HepG2 (cell line): ENCODE measurements around the gene LRRC27. TPM values are rescaled to one million over a fixed set of nuclear protein-coding genes. Genes with fewer than 3 reads are reported as not detected.

Source experiments
- ATAC-seq: fragments of 200-7000 bp; cut with Tn5 transposase; 3 replicates; pipeline ENCODE4 v1.9.1; 2020; ENCODE audit warnings: mild to moderate bottlenecking, moderate library complexity
- BruUV-seq: library from RNA; stranded (reverse); fragments of 400-500 nt; replicated peaks from 2 replicates; lab custom pipeline; 2021; lab: Mats Ljungman, UMichigan
- CTCF ChIA-PET: fragments of 300-600 bp; formaldehyde crosslinking; extraction: SDS; loops from one replicate; lab custom pipeline; 2021; ENCODE audit warnings: low total read pairs, inconsistent platforms, low intra/inter-chr PET ratio; lab: Yijun Ruan, JAX
- POLR2A ChIA-PET: fragments of 350-600 bp; sonication (Branson Sonifier 250); formaldehyde crosslinking; loops from one replicate; lab custom pipeline; 2020; ENCODE audit warnings: antibody characterized with exemption, inconsistent platforms; lab: Yijun Ruan, JAX
- DNase-seq: peaks from one replicate; pipeline ENCODE4 v3.0.0-alpha.2; 2015; ENCODE audit warnings: low spot score
- FAIRE-seq: peaks from 3 replicates; lab custom pipeline; 2011; peaks lifted over from hg19 to GRCh38; lab: Jason Lieb, UNC
- H2AFZ ChIP-seq: one replicate; pipeline ENCODE4 v1.6.1; 2011; ENCODE audit warnings: low read length, inconsistent platforms
- H3K27ac ChIP-seq: fragments of 300-600 bp; 3 replicates; pipeline ENCODE4 v1.8.0; 2011; ENCODE audit warnings: mixed run types, mild to moderate bottlenecking, mixed read lengths, low read length, inconsistent platforms; ENCODE audit not compliant: insufficient read depth; ENCODE audit errors: extremely low read length
- H3K27me3 ChIP-seq, 2 experiments: fragments of 200-600 bp in 1 of 2; 2 replicates in 1 of 2; 3 replicates in 1 of 2; pipeline versions ENCODE4 v1.6.0 to v1.8.0; 2011; ENCODE audit warnings: low read length in 2 of 2, mild to moderate bottlenecking in 2 of 2, moderate library complexity in 2 of 2, inconsistent platforms in 1 of 2; ENCODE audit not compliant: insufficient read depth in 2 of 2, control insufficient read depth in 1 of 2
- H3K36me3 ChIP-seq, 2 experiments: fragments of 200-600 bp in 1 of 2; replicated peaks in 1 of 2; 2 replicates in 1 of 2; 3 replicates in 1 of 2; pipeline versions ENCODE4 v1.5.1 to v1.8.0; 2011; ENCODE audit warnings: low read length in 2 of 2, inconsistent platforms in 1 of 2; ENCODE audit not compliant: insufficient read depth in 2 of 2, control insufficient read depth in 1 of 2
- H3K4me1 ChIP-seq: 2 replicates; pipeline ENCODE4 v1.5.1; 2012; ENCODE audit warnings: low read length, inconsistent platforms; ENCODE audit not compliant: insufficient read depth
- H3K4me2 ChIP-seq: 2 replicates; pipeline ENCODE4 v1.6.0; 2011; ENCODE audit warnings: low read depth, low read length, inconsistent platforms
- H3K4me3 ChIP-seq, 3 experiments: fragments of 200-600 bp in 1 of 3; sonication (generic), shearing (Covaris generic) in 1 of 3; replicated peaks in 1 of 3; 2 replicates each; pipeline ENCODE4 v1.5.1; 2011 to 2016; ENCODE audit warnings: low read length in 3 of 3, inconsistent platforms in 2 of 3, low read depth in 2 of 3, mild to moderate bottlenecking in 2 of 3, control low read depth in 1 of 3, mixed read lengths in 1 of 3; ENCODE audit not compliant: insufficient read depth in 1 of 3
- H3K79me2 ChIP-seq: one replicate; pipeline ENCODE4 v1.6.1; 2011; ENCODE audit warnings: low read length, inconsistent platforms; ENCODE audit not compliant: insufficient read depth
- H3K9ac ChIP-seq: 2 replicates; pipeline ENCODE4 v1.6.0; 2011; ENCODE audit warnings: mild to moderate bottlenecking, low read depth, low read length, inconsistent platforms; ENCODE audit not compliant: insufficient read depth
- H3K9me3 ChIP-seq: 2 replicates; pipeline ENCODE4 v1.5.1; 2012; ENCODE audit warnings: mild to moderate bottlenecking, low read length
- H4K20me1 ChIP-seq: 2 replicates; pipeline ENCODE4 v1.6.0; 2011; ENCODE audit warnings: inconsistent platforms, mild to moderate bottlenecking, low read length, moderate library complexity; ENCODE audit not compliant: insufficient read depth
- AGO1 ChIP-seq: fragments of 200-400 bp; formaldehyde crosslinking; IDR thresholded peaks from 2 replicates; pipeline ENCODE4 v1.6.1; 2017; ENCODE audit warnings: mild to moderate bottlenecking, low read depth, low read length, moderate library complexity; ENCODE audit not compliant: poor library complexity, severe bottlenecking
- HDAC1 ChIP-seq: sonication (generic); formaldehyde crosslinking; IDR thresholded peaks from 2 replicates; pipeline ENCODE4 v1.5.1; 2020; ENCODE audit warnings: mild to moderate bottlenecking, missing genetic modification reagents
- MXI1 ChIP-seq: IDR thresholded peaks from 3 replicates; pipeline ENCODE4 v1.6.1; 2012; ENCODE audit warnings: low read depth, low read length, inconsistent platforms, borderline replicate concordance
- NFE2 ChIP-seq: sonication (generic); formaldehyde crosslinking; IDR thresholded peaks from 2 replicates; pipeline ENCODE4 v1.4.0; 2020; ENCODE audit warnings: missing genetic modification reagents
- RBFOX2 ChIP-seq: fragments of 200-400 bp; formaldehyde crosslinking; IDR thresholded peaks from 2 replicates; pipeline ENCODE4 v1.6.1; 2017; ENCODE audit warnings: low read depth, mild to moderate bottlenecking, low read length
- REL ChIP-seq: sonication (generic); formaldehyde crosslinking; conservative IDR thresholded peaks from 2 replicates; pipeline ENCODE4 v1.8.0; 2022; ENCODE audit warnings: mild to moderate bottlenecking, missing genetic modification reagents, moderate library complexity
- SMC3 ChIP-seq: IDR thresholded peaks from 2 replicates; pipeline ENCODE4 v1.6.1; 2011; ENCODE audit warnings: low read length, improper control_type of control experiment
- ZBTB43 ChIP-seq: sonication (generic); formaldehyde crosslinking; conservative IDR thresholded peaks from 2 replicates; pipeline ENCODE4 v1.4.0; 2020; ENCODE audit warnings: missing genetic modification reagents
- ZNF235 ChIP-seq: sonication (generic); formaldehyde crosslinking; IDR thresholded peaks from 2 replicates; pipeline ENCODE4 v1.8.1; 2023; ENCODE audit warnings: mild to moderate bottlenecking, missing genetic modification reagents, borderline replicate concordance
- ZNF460 ChIP-seq: sonication (generic); formaldehyde crosslinking; IDR thresholded peaks from 2 replicates; pipeline ENCODE4 v1.5.1; 2020; ENCODE audit warnings: missing genetic modification reagents, mild to moderate bottlenecking, borderline replicate concordance
- ZNF572 ChIP-seq: sonication (generic); formaldehyde crosslinking; IDR thresholded peaks from 2 replicates; pipeline ENCODE4 v1.5.1; 2020; ENCODE audit warnings: mild to moderate bottlenecking, missing genetic modification reagents
- WGBS: methylation state at CpG from one replicate; pipeline ENCODE4 v1.1.6; 2017; ENCODE audit warnings: low lambda C conversion rate; 5-methylcytosine and 5-hydroxymethylcytosine counted together
- in situ Hi-C: cut with HindIII; loops from 2 replicates; pipeline ENCODE4 v1.10.0; 2017; ENCODE audit warnings: low pct_unique_long_range_greater_than_20kb; ENCODE audit not compliant: extremely low pct_ligation_motif_present
- intact Hi-C: fragments of 100-400 bp; cut with micrococcal nuclease; formaldehyde crosslinking; loops from one replicate; pipeline ENCODE4 v1.10.0; 2022; ENCODE audit not compliant: unreplicated experiment
- polyA plus RNA-seq, 8 experiments: library from polyadenylated mRNA; depleted of rRNA in 3 of 8; stranded (reverse) in 7 of 8; unstranded in 1 of 8; fragments of >200 nt; fragmentation: Illumina TruSeq in 4 of 8; extraction: Trizol in 4 of 8; gene quantifications; 2 replicates each; pipeline versions ENCODE4 v1.2.1 to v1.2.3, GENCODE V29; 2011 to 2016; ENCODE audit warnings: low read depth in 4 of 8, missing spikeins in 1 of 8, mixed read lengths in 1 of 8; ENCODE audit not compliant: insufficient read depth in 1 of 8
- total RNA-seq, 5 experiments: library from RNA; depleted of rRNA; stranded (reverse); fragments of >200 nt; fragmentation: Illumina TruSeq; extraction: Trizol; gene quantifications; 2 replicates each; pipeline ENCODE4 v1.2.3, GENCODE V29; 2016; ENCODE audit warnings: low read depth in 1 of 5
- TF ChIP-seq, protein P1 (sequence below): sonication (generic); formaldehyde crosslinking; IDR thresholded peaks from 2 replicates; pipeline ENCODE4 v1.5.0; 2020; ENCODE audit warnings: mild to moderate bottlenecking, missing genetic modification reagents, moderate library complexity
- TF ChIP-seq, protein P2 (sequence below): sonication (generic); formaldehyde crosslinking; IDR thresholded peaks from 2 replicates; pipeline ENCODE4 v1.5.0; 2020; ENCODE audit warnings: missing genetic modification reagents
- TF ChIP-seq, protein P3 (sequence below): sonication (generic); formaldehyde crosslinking; IDR thresholded peaks from 2 replicates; pipeline ENCODE4 v1.5.1; 2020; ENCODE audit warnings: mild to moderate bottlenecking, missing genetic modification reagents, moderate library complexity

Gene LRRC27
- total and polyA plus RNA-seq, 2 of the 13 experiments (the other 11 are each of a cell fraction or from before 2014, with no cell fraction given): 4.2 to 4.6 TPM

- no TSS peak for BruUV-seq
- Histone ChIP-seq H3K79me2 (no peaks in the 10 kb centered on the region), H3K9me3 (no peaks in the 10 kb centered on the region), H3K4me2 (peak overlapping the region; percentile 36; the same call in 1 of the 2 replicates), H3K9ac (0 out of 2 replicates have a peak overlapping the region, but pooled peaks have one; percentile 21), H4K20me1 (no peaks in the 10 kb centered on the region), H2AFZ (no peak overlapping the region), H3K36me3 (no peaks in the 10 kb centered on the region), H3K27ac (peak overlapping the region; percentile 38), H3K27me3 (no peaks in the 10 kb centered on the region; a peak in 1 of 5 replicates), H3K4me1 (peaks cover 38% of the 10 kb centered on the region), H3K4me3 (no peak overlapping the region)
- in situ Hi-C loops: no loop called here
- CTCF ChIA-PET: no interaction called here
- WGBS: no CpG with 5 or more reads among the region's 17 CpGs
- ATAC-seq (peak; percentile 7; the same call in 2 of the 3 replicates), FAIRE-seq (no peak), DNase-seq (no peak)
- POLR2A ChIA-PET: interaction anchor here (1.1 kb wide), 1 partner anchor 11 kb away, joined by 3 read pairs; no protein-coding TSS in a partner anchor
- intact Hi-C loops: no loop called here
- TF ChIP-seq, protein P1, sequence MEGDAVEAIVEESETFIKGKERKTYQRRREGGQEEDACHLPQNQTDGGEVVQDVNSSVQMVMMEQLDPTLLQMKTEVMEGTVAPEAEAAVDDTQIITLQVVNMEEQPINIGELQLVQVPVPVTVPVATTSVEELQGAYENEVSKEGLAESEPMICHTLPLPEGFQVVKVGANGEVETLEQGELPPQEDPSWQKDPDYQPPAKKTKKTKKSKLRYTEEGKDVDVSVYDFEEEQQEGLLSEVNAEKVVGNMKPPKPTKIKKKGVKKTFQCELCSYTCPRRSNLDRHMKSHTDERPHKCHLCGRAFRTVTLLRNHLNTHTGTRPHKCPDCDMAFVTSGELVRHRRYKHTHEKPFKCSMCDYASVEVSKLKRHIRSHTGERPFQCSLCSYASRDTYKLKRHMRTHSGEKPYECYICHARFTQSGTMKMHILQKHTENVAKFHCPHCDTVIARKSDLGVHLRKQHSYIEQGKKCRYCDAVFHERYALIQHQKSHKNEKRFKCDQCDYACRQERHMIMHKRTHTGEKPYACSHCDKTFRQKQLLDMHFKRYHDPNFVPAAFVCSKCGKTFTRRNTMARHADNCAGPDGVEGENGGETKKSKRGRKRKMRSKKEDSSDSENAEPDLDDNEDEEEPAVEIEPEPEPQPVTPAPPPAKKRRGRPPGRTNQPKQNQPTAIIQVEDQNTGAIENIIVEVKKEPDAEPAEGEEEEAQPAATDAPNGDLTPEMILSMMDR: 0 out of 2 replicates have a peak, but pooled peaks have one; percentile 17
- TF ChIP-seq, protein P2, sequence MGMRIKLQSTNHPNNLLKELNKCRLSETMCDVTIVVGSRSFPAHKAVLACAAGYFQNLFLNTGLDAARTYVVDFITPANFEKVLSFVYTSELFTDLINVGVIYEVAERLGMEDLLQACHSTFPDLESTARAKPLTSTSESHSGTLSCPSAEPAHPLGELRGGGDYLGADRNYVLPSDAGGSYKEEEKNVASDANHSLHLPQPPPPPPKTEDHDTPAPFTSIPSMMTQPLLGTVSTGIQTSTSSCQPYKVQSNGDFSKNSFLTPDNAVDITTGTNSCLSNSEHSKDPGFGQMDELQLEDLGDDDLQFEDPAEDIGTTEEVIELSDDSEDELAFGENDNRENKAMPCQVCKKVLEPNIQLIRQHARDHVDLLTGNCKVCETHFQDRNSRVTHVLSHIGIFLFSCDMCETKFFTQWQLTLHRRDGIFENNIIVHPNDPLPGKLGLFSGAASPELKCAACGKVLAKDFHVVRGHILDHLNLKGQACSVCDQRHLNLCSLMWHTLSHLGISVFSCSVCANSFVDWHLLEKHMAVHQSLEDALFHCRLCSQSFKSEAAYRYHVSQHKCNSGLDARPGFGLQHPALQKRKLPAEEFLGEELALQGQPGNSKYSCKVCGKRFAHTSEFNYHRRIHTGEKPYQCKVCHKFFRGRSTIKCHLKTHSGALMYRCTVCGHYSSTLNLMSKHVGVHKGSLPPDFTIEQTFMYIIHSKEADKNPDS: 0 out of 2 replicates have a peak, but pooled peaks have one; percentile 32
- no peak for TF ChIP-seq HDAC1 (CRISPR knock-in tag)
- TF ChIP-seq ZNF460: no peak
- no peak for TF ChIP-seq MXI1
- peak; percentile 37 for TF ChIP-seq AGO1
- TF ChIP-seq ZNF235 (CRISPR knock-in tag): 0 out of 2 replicates have a peak, but pooled peaks have one; percentile 45
- TF ChIP-seq ZNF572 (CRISPR knock-in tag): no peak
- TF ChIP-seq, protein P3, sequence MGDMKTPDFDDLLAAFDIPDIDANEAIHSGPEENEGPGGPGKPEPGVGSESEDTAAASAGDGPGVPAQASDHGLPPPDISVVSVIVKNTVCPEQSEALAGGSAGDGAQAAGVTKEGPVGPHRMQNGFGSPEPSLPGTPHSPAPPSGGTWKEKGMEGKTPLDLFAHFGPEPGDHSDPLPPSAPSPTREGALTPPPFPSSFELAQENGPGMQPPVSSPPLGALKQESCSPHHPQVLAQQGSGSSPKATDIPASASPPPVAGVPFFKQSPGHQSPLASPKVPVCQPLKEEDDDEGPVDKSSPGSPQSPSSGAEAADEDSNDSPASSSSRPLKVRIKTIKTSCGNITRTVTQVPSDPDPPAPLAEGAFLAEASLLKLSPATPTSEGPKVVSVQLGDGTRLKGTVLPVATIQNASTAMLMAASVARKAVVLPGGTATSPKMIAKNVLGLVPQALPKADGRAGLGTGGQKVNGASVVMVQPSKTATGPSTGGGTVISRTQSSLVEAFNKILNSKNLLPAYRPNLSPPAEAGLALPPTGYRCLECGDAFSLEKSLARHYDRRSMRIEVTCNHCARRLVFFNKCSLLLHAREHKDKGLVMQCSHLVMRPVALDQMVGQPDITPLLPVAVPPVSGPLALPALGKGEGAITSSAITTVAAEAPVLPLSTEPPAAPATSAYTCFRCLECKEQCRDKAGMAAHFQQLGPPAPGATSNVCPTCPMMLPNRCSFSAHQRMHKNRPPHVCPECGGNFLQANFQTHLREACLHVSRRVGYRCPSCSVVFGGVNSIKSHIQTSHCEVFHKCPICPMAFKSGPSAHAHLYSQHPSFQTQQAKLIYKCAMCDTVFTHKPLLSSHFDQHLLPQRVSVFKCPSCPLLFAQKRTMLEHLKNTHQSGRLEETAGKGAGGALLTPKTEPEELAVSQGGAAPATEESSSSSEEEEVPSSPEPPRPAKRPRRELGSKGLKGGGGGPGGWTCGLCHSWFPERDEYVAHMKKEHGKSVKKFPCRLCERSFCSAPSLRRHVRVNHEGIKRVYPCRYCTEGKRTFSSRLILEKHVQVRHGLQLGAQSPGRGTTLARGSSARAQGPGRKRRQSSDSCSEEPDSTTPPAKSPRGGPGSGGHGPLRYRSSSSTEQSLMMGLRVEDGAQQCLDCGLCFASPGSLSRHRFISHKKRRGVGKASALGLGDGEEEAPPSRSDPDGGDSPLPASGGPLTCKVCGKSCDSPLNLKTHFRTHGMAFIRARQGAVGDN: peak; percentile 35; the same call in 1 of the 2 replicates
- TF ChIP-seq RBFOX2: 0 out of 2 replicates have a peak, but pooled peaks have one; percentile 9
- no peak for TF ChIP-seq SMC3
- no peak for TF ChIP-seq NFE2 (CRISPR knock-in tag)
- no peak for TF ChIP-seq REL (CRISPR knock-in tag)
- TF ChIP-seq ZBTB43 (CRISPR knock-in tag): no peak
These were observed 75.9 kb downstream of the LRRC27 start for GRCh38 chr10:132407846-132408278.
